Measurements from ENCODE around the gene L3MBTL4. TPM values are rescaled to one million over a fixed set of nuclear protein-coding genes. Genes with fewer than 3 reads are reported as not detected.
"Not testable (repeated sequence)": the region's sequence is repeated elsewhere in the genome, so short reads cannot be mapped to it uniquely, and the experiment has no call there.

Gene L3MBTL4
- total RNA-seq, 1 donor from 2014 or later, result 0.26 TPM

GRCh38 chr18:6284300-6284699, 130.4 kb downstream of the L3MBTL4 start:
- no peaks in the 10 kb centered on the region for H3K27me3 Mint-ChIP-seq
- no peaks in the 10 kb centered on the region for H3K4me1 Mint-ChIP-seq
- intact Hi-C loops (cut with micrococcal nuclease), result no loop called here
- H3K4me3 Mint-ChIP-seq, result no peak overlapping the region
- no peaks in the 10 kb centered on the region for H3K9me3 Mint-ChIP-seq
- no peaks in the 10 kb centered on the region for H3K36me3 Mint-ChIP-seq (ENCODE audit: low read depth)
- DNase-seq, result peak; percentile 22
- H3K27ac Mint-ChIP-seq, result no peak overlapping the region

- H3K27me3 Mint-ChIP-seq, result no peaks in the 10 kb centered on the region
These were observed 132.8 kb downstream of the L3MBTL4 start for GRCh38 chr18:6281874-6282273.

GRCh38 chr18:6280211-6280743, 134.4 kb downstream of the L3MBTL4 start:
- Mint-ChIP-seq H3K4me3 (no peak overlapping the region), H3K27me3 (no peaks in the 10 kb centered on the region), H3K4me1 (no peaks in the 10 kb centered on the region), H3K9me3 (no peaks in the 10 kb centered on the region), H3K27ac (no peak overlapping the region), H3K36me3 (ENCODE audit: low read depth) (no peaks in the 10 kb centered on the region)
- intact Hi-C loops (cut with micrococcal nuclease), result no loop called here
- DNase-seq, result peak; percentile 23

More at GRCh38 chr18:6281874-6282273, 132.8 kb downstream of the L3MBTL4 start:
- no peak for DNase-seq
- no peak overlapping the region for H3K27ac Mint-ChIP-seq
- no peaks in the 10 kb centered on the region for H3K4me1 Mint-ChIP-seq
- intact Hi-C loops (cut with micrococcal nuclease), result no loop called here
- H3K9me3 Mint-ChIP-seq, result no peaks in the 10 kb centered on the region
- no peak overlapping the region for H3K4me3 Mint-ChIP-seq
- H3K36me3 Mint-ChIP-seq (ENCODE audit: low read depth), result no peaks in the 10 kb centered on the region

- Mint-ChIP-seq H3K4me3 (no peak overlapping the region), H3K27me3 (no peaks in the 10 kb centered on the region), H3K36me3 (ENCODE audit: low read depth) (no peaks in the 10 kb centered on the region), H3K4me1 (no peaks in the 10 kb centered on the region), H3K9me3 (no peaks in the 10 kb centered on the region), H3K27ac (no peak overlapping the region)
- intact Hi-C loops (cut with micrococcal nuclease), result no loop called here
- DNase-seq, result peak; percentile 22
These were observed 135.4 kb downstream of the L3MBTL4 start for GRCh38 chr18:6279308-6279707.

GRCh38 chr18:6273423-6273822, 141.3 kb downstream of the L3MBTL4 start:
- Mint-ChIP-seq H3K27ac (no peak overlapping the region), H3K27me3 (no peaks in the 10 kb centered on the region), H3K4me3 (no peak overlapping the region), H3K4me1 (peaks cover 4% of the 10 kb centered on the region), H3K9me3 (peaks cover 10% of the 10 kb centered on the region), H3K36me3 (ENCODE audit: low read depth) (no peaks in the 10 kb centered on the region)
- intact Hi-C loops (cut with micrococcal nuclease), result no loop called here
- peak; percentile 29 for DNase-seq

GRCh38 chr18:6272144-6272543, 142.6 kb downstream of the L3MBTL4 start:
- H3K27ac Mint-ChIP-seq; H3K4me3 Mint-ChIP-seq; H3K36me3 Mint-ChIP-seq (ENCODE audit: low read depth); H3K27me3 Mint-ChIP-seq; H3K4me1 Mint-ChIP-seq; intact Hi-C loops (cut with micrococcal nuclease); H3K9me3 Mint-ChIP-seq: not testable (repeated sequence)
- DNase-seq, result peak; percentile 12

GRCh38 chr18:6271585-6271984, 143.1 kb downstream of the L3MBTL4 start:
- Mint-ChIP-seq H3K9me3 (peaks cover 10% of the 10 kb centered on the region), H3K27ac (no peak overlapping the region), H3K4me3 (no peak overlapping the region), H3K36me3 (ENCODE audit: low read depth) (no peaks in the 10 kb centered on the region), H3K27me3 (no peaks in the 10 kb centered on the region), H3K4me1 (peaks cover 4% of the 10 kb centered on the region)
- intact Hi-C loops (cut with micrococcal nuclease), result no loop called here
- peak; percentile 28 for DNase-seq

- H3K4me3 Mint-ChIP-seq, result no peak overlapping the region
- no peak overlapping the region for H3K27ac Mint-ChIP-seq
- peaks cover 4% of the 10 kb centered on the region for H3K4me1 Mint-ChIP-seq
- peaks cover 10% of the 10 kb centered on the region for H3K9me3 Mint-ChIP-seq
- H3K36me3 Mint-ChIP-seq (ENCODE audit: low read depth), result no peaks in the 10 kb centered on the region
- intact Hi-C loops (cut with micrococcal nuclease), result no loop called here
- peak; percentile 51 for DNase-seq
- no peaks in the 10 kb centered on the region for H3K27me3 Mint-ChIP-seq
These were observed 143.9 kb downstream of the L3MBTL4 start for GRCh38 chr18:6270771-6271216.

- Mint-ChIP-seq H3K4me1 (peaks cover 4% of the 10 kb centered on the region), H3K4me3 (no peak overlapping the region), H3K36me3 (ENCODE audit: low read depth) (no peaks in the 10 kb centered on the region), H3K27me3 (no peaks in the 10 kb centered on the region), H3K27ac (no peak overlapping the region), H3K9me3 (peaks cover 10% of the 10 kb centered on the region)
- peak; percentile 33 for DNase-seq
- intact Hi-C loops (cut with micrococcal nuclease), result no loop called here
These were observed 144.9 kb downstream of the L3MBTL4 start for GRCh38 chr18:6269660-6270332.

- no peak for DNase-seq
- no peaks in the 10 kb centered on the region for H3K36me3 Mint-ChIP-seq (ENCODE audit: low read depth)
- peaks cover 10% of the 10 kb centered on the region for H3K9me3 Mint-ChIP-seq
- H3K27ac Mint-ChIP-seq, result no peak overlapping the region
- no peak overlapping the region for H3K4me3 Mint-ChIP-seq
- peaks cover 4% of the 10 kb centered on the region for H3K4me1 Mint-ChIP-seq
- intact Hi-C loops (cut with micrococcal nuclease), result no loop called here
- no peaks in the 10 kb centered on the region for H3K27me3 Mint-ChIP-seq
These were observed 148.5 kb downstream of the L3MBTL4 start for GRCh38 chr18:6266212-6266611.

- intact Hi-C loops (cut with micrococcal nuclease), result no loop called here
These were observed 152.8 kb downstream of the L3MBTL4 start for GRCh38 chr18:6261938-6262337.

GRCh38 chr18:6259324-6259723, 155.4 kb downstream of the L3MBTL4 start:
- DNase-seq; H3K27me3 Mint-ChIP-seq; H3K4me1 Mint-ChIP-seq; H3K9me3 Mint-ChIP-seq; intact Hi-C loops (cut with micrococcal nuclease); H3K36me3 Mint-ChIP-seq (ENCODE audit: low read depth); H3K27ac Mint-ChIP-seq; H3K4me3 Mint-ChIP-seq: not testable (repeated sequence)

More at GRCh38 chr18:6261938-6262337, 152.8 kb downstream of the L3MBTL4 start:
- no peak overlapping the region for H3K27ac Mint-ChIP-seq
- H3K36me3 Mint-ChIP-seq (ENCODE audit: low read depth), result no peaks in the 10 kb centered on the region
- DNase-seq, result peak; percentile 22
- no peaks in the 10 kb centered on the region for H3K27me3 Mint-ChIP-seq
- H3K4me3 Mint-ChIP-seq, result no peak overlapping the region
- H3K9me3 Mint-ChIP-seq, result no peaks in the 10 kb centered on the region
- H3K4me1 Mint-ChIP-seq, result no peaks in the 10 kb centered on the region

- no peaks in the 10 kb centered on the region for H3K9me3 Mint-ChIP-seq
- H3K4me1 Mint-ChIP-seq, result no peaks in the 10 kb centered on the region
- DNase-seq, result no peak
- no peak overlapping the region for H3K4me3 Mint-ChIP-seq
- intact Hi-C loops (cut with micrococcal nuclease), result no loop called here
- no peaks in the 10 kb centered on the region for H3K27me3 Mint-ChIP-seq
- no peak overlapping the region for H3K27ac Mint-ChIP-seq
- H3K36me3 Mint-ChIP-seq (ENCODE audit: low read depth), result no peaks in the 10 kb centered on the region
These were observed 156.8 kb downstream of the L3MBTL4 start for GRCh38 chr18:6257950-6258349.

GRCh38 chr18:6256521-6256920, 158.2 kb downstream of the L3MBTL4 start:
- H3K4me1 Mint-ChIP-seq, result no peaks in the 10 kb centered on the region
- intact Hi-C loops (cut with micrococcal nuclease), result no loop called here
- H3K27me3 Mint-ChIP-seq, result no peaks in the 10 kb centered on the region
- no peak overlapping the region for H3K4me3 Mint-ChIP-seq
- no peaks in the 10 kb centered on the region for H3K9me3 Mint-ChIP-seq
- no peak overlapping the region for H3K27ac Mint-ChIP-seq
- DNase-seq, result no peak
- H3K36me3 Mint-ChIP-seq (ENCODE audit: low read depth), result no peaks in the 10 kb centered on the region

GRCh38 chr18:6255886-6256285, 158.8 kb downstream of the L3MBTL4 start:
- H3K27me3 Mint-ChIP-seq, result no peaks in the 10 kb centered on the region
- no peak overlapping the region for H3K27ac Mint-ChIP-seq
- no peaks in the 10 kb centered on the region for H3K4me1 Mint-ChIP-seq
- H3K4me3 Mint-ChIP-seq, result no peak overlapping the region
- H3K9me3 Mint-ChIP-seq, result no peaks in the 10 kb centered on the region
- no peak for DNase-seq
- H3K36me3 Mint-ChIP-seq (ENCODE audit: low read depth), result no peaks in the 10 kb centered on the region
- intact Hi-C loops (cut with micrococcal nuclease), result no loop called here

All from activated CD4-positive, alpha-beta T cell treated with anti-CD3 and anti-CD28 coated beads, Interleukin-2, amount 10 ng/mL, durations not matched to agents 24 days and 14 days (primary cell).